Peyer's patch (tissue), 4 donors: ENCODE measurements around the gene RPRD1A.
"Not testable (repeated sequence)": the region's sequence is repeated elsewhere in the genome, so short reads cannot be mapped to it uniquely, and the experiment has no call there.

Source experiments
- CTCF ChIP-seq, 6 experiments: fragments of 450-650 bp in 4 of 6; fragments of 200-600 bp in 2 of 6; sonication (generic) in 1 of 6; IDR thresholded peaks; one replicate each; pipeline ENCODE4 v1.5.1; 2017 to 2019; ENCODE audit warnings: antibody characterized with exemption in 6 of 6, mild to moderate bottlenecking in 3 of 6, moderate library complexity in 1 of 6
- POLR2A ChIP-seq, 2 donors: fragments of 450-650 bp; IDR thresholded peaks; one replicate each; pipeline ENCODE4 v1.5.1; 2017; ENCODE audit warnings: antibody characterized with exemption in 2 of 2, mild to moderate bottlenecking in 2 of 2, moderate library complexity in 2 of 2

DNA sequence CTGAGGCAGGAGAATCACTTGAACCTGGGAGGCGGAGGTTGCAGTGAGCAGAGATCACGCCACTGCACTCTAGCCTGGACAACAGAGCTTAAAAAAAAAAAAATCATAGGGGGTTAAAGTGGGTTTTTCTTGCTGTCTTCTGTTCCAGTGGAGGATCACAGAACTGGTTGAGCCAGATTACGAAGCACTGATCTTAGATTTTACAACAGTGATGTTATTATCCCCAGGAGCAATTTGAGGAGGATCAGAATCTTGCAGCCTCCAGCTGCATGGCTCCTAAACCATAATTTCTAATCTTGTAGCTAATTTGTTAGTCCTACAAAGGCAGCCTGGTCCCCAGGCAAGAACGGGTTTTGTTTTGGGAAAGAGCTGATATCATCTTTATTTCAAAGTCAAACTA lies 99.5 kb downstream of the RPRD1A start:
- TF ChIP-seq CTCF, POLR2A (IDR thresholded peaks at IDR 0.05): not testable (repeated sequence)
